Measurements from ENCODE around the gene HDAC7. TPM values are rescaled to one million over a fixed set of nuclear protein-coding genes. Genes with fewer than 3 reads are reported as not detected.

The HDAC7 gene
- total RNA-seq, 2 donors from 2014 or later: 39.5 to 67.7 TPM

- no peaks in the 10 kb centered on the region for H3K4me1 ChIP-seq (replicated peaks)
- DNase-seq (ENCODE audit: low spot score): peak; percentile 66
- no peaks in the 10 kb centered on the region for H3K36me3 ChIP-seq
- no peak overlapping the region for H3K4me3 ChIP-seq
- WGBS: 54% methylated on average over 13 of the region's 13 CpGs
- intact Hi-C loops (cut with DNase I): loop anchor here (2.0 to 5.0 kb wide), 4 partner anchors 40 to 185 kb away; no protein-coding TSS in a partner anchor
- H3K27me3 ChIP-seq (replicated peaks; ENCODE audit: insufficient read depth): no peaks in the 10 kb centered on the region
- no peak overlapping the region for H3K27ac ChIP-seq
- no peak for TF ChIP-seq POLR2A (IDR thresholded peaks at IDR 0.05)
- TF ChIP-seq, protein P1, sequence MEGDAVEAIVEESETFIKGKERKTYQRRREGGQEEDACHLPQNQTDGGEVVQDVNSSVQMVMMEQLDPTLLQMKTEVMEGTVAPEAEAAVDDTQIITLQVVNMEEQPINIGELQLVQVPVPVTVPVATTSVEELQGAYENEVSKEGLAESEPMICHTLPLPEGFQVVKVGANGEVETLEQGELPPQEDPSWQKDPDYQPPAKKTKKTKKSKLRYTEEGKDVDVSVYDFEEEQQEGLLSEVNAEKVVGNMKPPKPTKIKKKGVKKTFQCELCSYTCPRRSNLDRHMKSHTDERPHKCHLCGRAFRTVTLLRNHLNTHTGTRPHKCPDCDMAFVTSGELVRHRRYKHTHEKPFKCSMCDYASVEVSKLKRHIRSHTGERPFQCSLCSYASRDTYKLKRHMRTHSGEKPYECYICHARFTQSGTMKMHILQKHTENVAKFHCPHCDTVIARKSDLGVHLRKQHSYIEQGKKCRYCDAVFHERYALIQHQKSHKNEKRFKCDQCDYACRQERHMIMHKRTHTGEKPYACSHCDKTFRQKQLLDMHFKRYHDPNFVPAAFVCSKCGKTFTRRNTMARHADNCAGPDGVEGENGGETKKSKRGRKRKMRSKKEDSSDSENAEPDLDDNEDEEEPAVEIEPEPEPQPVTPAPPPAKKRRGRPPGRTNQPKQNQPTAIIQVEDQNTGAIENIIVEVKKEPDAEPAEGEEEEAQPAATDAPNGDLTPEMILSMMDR (IDR thresholded peaks at IDR 0.05): peak; percentile 92 to 98 (median 94)
- peak; percentile 73 for TF ChIP-seq POLR2AphosphoS5 (IDR thresholded peaks at IDR 0.05)
- H3K9me3 ChIP-seq: no peaks in the 10 kb centered on the region
Observed at GRCh38 chr12:47837190-47838171, 17.8 kb upstream of the HDAC7 start.

DNA sequence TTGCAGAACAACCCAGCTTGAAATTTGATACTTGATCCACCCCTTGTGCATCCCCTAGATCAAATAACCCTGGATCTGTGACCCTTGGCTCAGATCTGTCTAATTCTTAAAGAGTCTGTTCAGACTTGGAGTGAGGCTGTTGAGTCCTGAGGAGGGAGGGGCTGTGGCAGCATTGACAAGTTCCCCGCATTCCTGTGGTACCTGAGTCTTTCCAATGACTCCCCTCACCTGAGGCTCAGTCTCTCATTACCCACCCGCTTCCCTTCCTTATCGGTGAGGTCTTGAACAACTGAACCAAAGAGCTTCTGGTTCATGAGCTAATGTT is 16.1 kb upstream of the HDAC7 start:
- TF ChIP-seq POLR2AphosphoS5 (IDR thresholded peaks at IDR 0.05) (no peak), POLR2A (IDR thresholded peaks at IDR 0.05) (no peak)
- TF ChIP-seq, protein P1 (IDR thresholded peaks at IDR 0.05): no peak
- Histone ChIP-seq H3K27me3 (replicated peaks; ENCODE audit: insufficient read depth) (no peaks in the 10 kb centered on the region), H3K27ac (no peak overlapping the region), H3K36me3 (no peaks in the 10 kb centered on the region), H3K9me3 (no peaks in the 10 kb centered on the region), H3K4me3 (no peak overlapping the region), H3K4me1 (replicated peaks) (no peaks in the 10 kb centered on the region)
- 72% methylated on average over 3 of the region's 3 CpGs for WGBS
- DNase-seq (ENCODE audit: low spot score): no peak
- intact Hi-C loops (cut with DNase I): loop anchor here (5.0 kb wide), 2 partner anchors 38 to 58 kb away; no protein-coding TSS in a partner anchor

GRCh38 chr12:47835006-47835830 is 15.5 kb upstream of the HDAC7 start:
- WGBS: 88% methylated on average over 12 of the region's 12 CpGs
- intact Hi-C loops (cut with DNase I): loop anchor here (5.0 kb wide), 2 partner anchors 38 to 58 kb away; no protein-coding TSS in a partner anchor
- H3K4me1 ChIP-seq (replicated peaks): no peaks in the 10 kb centered on the region

DNA sequence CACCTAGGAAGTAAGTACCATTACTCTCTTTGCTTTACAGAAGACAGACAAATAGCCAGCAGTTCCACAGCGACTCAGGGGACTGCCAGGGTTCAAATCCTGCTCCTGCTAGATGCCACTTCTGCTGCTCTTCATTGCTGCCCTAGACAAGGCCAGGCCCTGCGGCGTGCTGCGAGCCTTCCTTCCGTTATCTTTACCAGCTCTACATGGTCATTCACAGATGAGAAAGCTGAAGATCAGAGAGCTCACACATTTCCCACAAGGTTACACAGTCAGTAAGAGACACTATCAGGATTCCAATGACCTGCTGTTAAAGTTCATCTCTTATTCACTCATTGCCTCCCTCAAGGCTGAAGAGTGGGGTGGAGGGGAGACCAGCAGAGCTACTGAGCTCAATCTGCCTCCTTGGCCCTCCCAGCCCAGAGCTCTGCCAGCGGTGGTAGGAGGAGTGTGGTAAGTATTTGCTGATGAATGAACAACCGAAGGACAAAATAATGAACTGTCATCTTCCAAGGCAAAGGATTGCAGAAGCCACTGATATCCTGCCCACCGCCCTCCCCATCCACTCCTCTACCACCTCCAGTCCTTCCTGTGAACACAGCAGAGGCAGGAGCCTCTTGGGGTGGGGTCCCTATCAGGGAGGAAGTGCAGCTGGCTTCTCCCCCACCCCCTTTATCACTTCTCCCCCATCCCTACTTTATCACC is 14.6 kb upstream of the HDAC7 start:
- H3K4me1 ChIP-seq (replicated peaks): peaks cover 2% of the 10 kb centered on the region

More at GRCh38 chr12:47835006-47835830, 15.5 kb upstream of the HDAC7 start:
- DNase-seq (ENCODE audit: low spot score): no peak
- Histone ChIP-seq H3K9me3 (no peaks in the 10 kb centered on the region), H3K27ac (no peak overlapping the region), H3K27me3 (replicated peaks; ENCODE audit: insufficient read depth) (no peaks in the 10 kb centered on the region), H3K4me3 (no peak overlapping the region), H3K36me3 (no peaks in the 10 kb centered on the region)
- TF ChIP-seq POLR2A (IDR thresholded peaks at IDR 0.05) (no peak), POLR2AphosphoS5 (IDR thresholded peaks at IDR 0.05) (no peak)
- TF ChIP-seq, protein P1 (IDR thresholded peaks at IDR 0.05): no peak

More for the DNA sequence above, 14.6 kb upstream of the HDAC7 start:
- Histone ChIP-seq H3K27me3 (replicated peaks; ENCODE audit: insufficient read depth) (no peaks in the 10 kb centered on the region), H3K36me3 (no peaks in the 10 kb centered on the region), H3K9me3 (no peaks in the 10 kb centered on the region), H3K27ac (no peak overlapping the region), H3K4me3 (no peak overlapping the region)
- 90% methylated on average over 8 of the region's 8 CpGs for WGBS
- TF ChIP-seq, protein P1 (IDR thresholded peaks at IDR 0.05): no peak
- TF ChIP-seq POLR2A (IDR thresholded peaks at IDR 0.05): no peak
- no peak for TF ChIP-seq POLR2AphosphoS5 (IDR thresholded peaks at IDR 0.05)
- intact Hi-C loops (cut with DNase I): no loop called here
- no peak for DNase-seq (ENCODE audit: low spot score)

Data from prostate gland (tissue), 2 donors.